Cardiac fibroblast (primary cell): ENCODE measurements around the gene UBE2H.
"Not testable (repeated sequence)": the region's sequence is repeated elsewhere in the genome, so short reads cannot be mapped to it uniquely, and the experiment has no call there.

ENCODE experiments used
- DNase-seq, 2 donors: peaks; one replicate each; pipeline versions ENCODE4 v3.0.0 to v3.0.0-alpha.2; 2010; ENCODE audit warnings: low read depth in 2 of 2
- H3K4me3 ChIP-seq, 2 donors: replicated peaks in 1 of 2; 1 replicate in 1 of 2; 2 replicates in 1 of 2; pipeline ENCODE4 v1.5.1; 2011; ENCODE audit warnings: low read depth in 2 of 2, low read length in 2 of 2, mild to moderate bottlenecking in 2 of 2, moderate library complexity in 1 of 2
- TF ChIP-seq, protein P1 (sequence below): IDR thresholded peaks from one replicate; pipeline ENCODE4 v1.5.1; 2011; ENCODE audit warnings: low read depth, mild to moderate bottlenecking, low read length, inconsistent platforms

Gene UBE2H

GRCh38 chr7:129801882-129802281, 150.9 kb downstream of the UBE2H start:
- no peak overlapping the region for H3K4me3 ChIP-seq
- TF ChIP-seq, protein P1, sequence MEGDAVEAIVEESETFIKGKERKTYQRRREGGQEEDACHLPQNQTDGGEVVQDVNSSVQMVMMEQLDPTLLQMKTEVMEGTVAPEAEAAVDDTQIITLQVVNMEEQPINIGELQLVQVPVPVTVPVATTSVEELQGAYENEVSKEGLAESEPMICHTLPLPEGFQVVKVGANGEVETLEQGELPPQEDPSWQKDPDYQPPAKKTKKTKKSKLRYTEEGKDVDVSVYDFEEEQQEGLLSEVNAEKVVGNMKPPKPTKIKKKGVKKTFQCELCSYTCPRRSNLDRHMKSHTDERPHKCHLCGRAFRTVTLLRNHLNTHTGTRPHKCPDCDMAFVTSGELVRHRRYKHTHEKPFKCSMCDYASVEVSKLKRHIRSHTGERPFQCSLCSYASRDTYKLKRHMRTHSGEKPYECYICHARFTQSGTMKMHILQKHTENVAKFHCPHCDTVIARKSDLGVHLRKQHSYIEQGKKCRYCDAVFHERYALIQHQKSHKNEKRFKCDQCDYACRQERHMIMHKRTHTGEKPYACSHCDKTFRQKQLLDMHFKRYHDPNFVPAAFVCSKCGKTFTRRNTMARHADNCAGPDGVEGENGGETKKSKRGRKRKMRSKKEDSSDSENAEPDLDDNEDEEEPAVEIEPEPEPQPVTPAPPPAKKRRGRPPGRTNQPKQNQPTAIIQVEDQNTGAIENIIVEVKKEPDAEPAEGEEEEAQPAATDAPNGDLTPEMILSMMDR: no peak
- no peak for DNase-seq

GRCh38 chr7:129800901-129801300, 151.9 kb downstream of the UBE2H start:
- no peak overlapping the region for H3K4me3 ChIP-seq
- TF ChIP-seq, protein P1: no peak

DNA sequence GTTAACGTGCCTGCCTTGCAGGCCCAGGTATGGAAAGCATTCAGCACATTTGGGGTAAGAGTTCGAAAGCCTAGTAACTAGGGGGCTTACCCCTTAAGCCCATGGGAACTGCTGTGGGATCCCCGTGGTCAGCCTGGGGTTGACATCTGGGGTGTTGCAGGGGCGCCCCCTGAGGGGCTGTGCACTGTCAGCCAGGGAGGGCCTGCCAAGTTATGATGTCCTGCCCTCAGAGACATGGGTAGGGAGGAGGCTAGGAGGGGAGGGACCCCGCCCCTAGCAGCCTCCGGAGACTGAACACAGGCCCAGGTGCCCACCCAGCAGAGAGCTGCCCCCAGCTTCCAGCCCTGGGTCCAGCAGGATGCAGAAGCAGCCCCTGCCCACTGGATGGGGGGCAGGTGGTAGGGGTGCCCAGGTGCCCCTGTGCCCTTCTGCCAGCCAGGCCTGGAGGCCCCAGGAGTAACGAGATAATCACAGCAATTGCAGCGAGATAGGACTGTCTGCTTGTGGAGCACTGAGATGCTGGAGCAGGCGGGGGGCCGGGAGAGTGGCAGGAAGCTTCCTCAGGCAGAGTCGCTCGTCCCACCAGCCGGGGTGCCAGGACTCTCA, 153.3 kb downstream of the UBE2H start:
- H3K4me3 ChIP-seq: no peak overlapping the region
- DNase-seq: no peak
- TF ChIP-seq, protein P1: no peak

More at GRCh38 chr7:129800901-129801300, 151.9 kb downstream of the UBE2H start:
- no peak for DNase-seq

- no peak for DNase-seq
- TF ChIP-seq, protein P1: no peak
- H3K4me3 ChIP-seq: no peak overlapping the region
Measured at GRCh38 chr7:129798616-129799349, 154.0 kb downstream of the UBE2H start.

DNA sequence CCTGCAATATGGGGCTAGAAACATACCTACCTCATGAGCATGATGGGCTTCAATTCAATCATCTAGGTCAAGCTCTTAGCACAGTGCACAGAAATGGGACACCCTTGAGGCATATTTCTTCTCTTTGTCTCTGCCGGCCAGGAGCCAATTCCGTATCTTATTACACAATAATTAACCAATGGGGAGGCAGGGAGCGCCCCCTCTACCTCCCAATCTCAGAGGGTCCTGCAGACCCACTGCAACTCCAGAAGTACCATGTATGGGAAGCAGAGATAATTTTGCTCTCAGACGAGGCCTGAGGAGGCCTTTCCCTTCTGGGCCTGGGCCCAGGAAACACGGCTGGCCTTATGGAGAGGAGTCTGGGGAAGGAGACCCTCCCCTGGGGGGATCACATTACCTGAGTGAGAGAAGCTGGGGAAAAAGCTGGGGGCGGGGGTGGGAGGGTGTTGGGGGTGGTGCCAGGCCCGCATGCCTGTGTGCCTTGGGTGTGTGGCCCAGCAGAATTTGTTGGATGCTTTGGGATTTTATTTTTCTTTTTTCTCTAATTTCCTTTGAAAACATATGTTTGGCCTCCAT, 155.5 kb downstream of the UBE2H start:
- TF ChIP-seq, protein P1: no peak
- H3K4me3 ChIP-seq: no peak overlapping the region
- DNase-seq: no peak

GRCh38 chr7:129796186-129796775, 156.5 kb downstream of the UBE2H start:
- H3K4me3 ChIP-seq: no peak overlapping the region
- no peak for DNase-seq
- TF ChIP-seq, protein P1: no peak

DNA sequence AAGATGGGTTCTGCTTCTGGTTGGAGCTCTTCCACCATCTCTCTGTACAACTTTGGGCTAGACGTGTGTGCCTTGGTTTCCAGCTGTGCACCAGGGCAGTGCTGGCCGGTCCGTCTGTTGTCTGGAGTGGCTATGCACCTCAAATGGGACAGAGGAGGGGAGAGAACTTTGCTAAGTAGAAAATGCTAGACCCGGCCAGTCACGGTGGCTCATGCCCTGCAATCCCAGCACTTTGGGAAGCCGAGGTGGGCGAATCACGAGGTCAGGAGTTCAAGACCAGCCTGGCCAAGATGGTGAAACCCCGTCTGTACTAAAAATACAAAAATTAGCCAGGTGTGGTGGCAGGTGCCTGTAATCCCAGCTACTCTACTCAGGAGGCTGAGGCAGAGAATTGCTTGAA, 158.3 kb downstream of the UBE2H start:
- not testable (repeated sequence) for H3K4me3 ChIP-seq, DNase-seq
